ENCODE data around the gene CD274.

DNA sequence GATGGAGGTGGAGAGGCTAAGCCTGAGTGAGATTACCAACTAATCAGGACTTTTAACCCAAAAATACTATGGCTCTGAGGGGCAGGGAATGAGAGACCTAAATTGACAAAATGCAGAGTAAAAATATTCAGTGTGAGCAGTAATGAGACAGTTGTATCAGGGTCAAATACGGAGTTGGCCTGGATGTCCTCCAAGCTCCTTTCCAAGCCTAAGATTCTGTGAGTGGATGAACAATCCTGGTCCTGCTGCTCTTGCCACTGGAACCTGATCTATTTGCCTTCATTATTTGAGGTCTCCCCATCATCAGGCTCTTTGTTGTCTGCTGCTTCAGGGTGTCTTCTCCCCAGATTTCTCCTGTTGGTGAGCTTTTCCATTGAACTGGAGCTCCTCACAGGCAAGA is 61.1 kb downstream of the CD274 start:
- TF ChIP-seq, protein P1, sequence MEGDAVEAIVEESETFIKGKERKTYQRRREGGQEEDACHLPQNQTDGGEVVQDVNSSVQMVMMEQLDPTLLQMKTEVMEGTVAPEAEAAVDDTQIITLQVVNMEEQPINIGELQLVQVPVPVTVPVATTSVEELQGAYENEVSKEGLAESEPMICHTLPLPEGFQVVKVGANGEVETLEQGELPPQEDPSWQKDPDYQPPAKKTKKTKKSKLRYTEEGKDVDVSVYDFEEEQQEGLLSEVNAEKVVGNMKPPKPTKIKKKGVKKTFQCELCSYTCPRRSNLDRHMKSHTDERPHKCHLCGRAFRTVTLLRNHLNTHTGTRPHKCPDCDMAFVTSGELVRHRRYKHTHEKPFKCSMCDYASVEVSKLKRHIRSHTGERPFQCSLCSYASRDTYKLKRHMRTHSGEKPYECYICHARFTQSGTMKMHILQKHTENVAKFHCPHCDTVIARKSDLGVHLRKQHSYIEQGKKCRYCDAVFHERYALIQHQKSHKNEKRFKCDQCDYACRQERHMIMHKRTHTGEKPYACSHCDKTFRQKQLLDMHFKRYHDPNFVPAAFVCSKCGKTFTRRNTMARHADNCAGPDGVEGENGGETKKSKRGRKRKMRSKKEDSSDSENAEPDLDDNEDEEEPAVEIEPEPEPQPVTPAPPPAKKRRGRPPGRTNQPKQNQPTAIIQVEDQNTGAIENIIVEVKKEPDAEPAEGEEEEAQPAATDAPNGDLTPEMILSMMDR (IDR thresholded peaks at IDR 0.05; ENCODE audit: poor library complexity): no peak
- TF ChIP-seq EZH2 (IDR thresholded peaks at IDR 0.05; ENCODE audit: borderline replicate concordance) (no peak), EZH2phosphoT487 (IDR thresholded peaks at IDR 0.05; ENCODE audit: low read depth, severe bottlenecking, unreplicated experiment) (no peak)
